ENCODE data around the gene SLC7A1. TPM values are rescaled to one million over a fixed set of nuclear protein-coding genes. Genes with fewer than 3 reads are reported as not detected.

Gene SLC7A1
- total RNA-seq, 2 donors from 2014 or later = 8.6 to 19.5 TPM

DNA sequence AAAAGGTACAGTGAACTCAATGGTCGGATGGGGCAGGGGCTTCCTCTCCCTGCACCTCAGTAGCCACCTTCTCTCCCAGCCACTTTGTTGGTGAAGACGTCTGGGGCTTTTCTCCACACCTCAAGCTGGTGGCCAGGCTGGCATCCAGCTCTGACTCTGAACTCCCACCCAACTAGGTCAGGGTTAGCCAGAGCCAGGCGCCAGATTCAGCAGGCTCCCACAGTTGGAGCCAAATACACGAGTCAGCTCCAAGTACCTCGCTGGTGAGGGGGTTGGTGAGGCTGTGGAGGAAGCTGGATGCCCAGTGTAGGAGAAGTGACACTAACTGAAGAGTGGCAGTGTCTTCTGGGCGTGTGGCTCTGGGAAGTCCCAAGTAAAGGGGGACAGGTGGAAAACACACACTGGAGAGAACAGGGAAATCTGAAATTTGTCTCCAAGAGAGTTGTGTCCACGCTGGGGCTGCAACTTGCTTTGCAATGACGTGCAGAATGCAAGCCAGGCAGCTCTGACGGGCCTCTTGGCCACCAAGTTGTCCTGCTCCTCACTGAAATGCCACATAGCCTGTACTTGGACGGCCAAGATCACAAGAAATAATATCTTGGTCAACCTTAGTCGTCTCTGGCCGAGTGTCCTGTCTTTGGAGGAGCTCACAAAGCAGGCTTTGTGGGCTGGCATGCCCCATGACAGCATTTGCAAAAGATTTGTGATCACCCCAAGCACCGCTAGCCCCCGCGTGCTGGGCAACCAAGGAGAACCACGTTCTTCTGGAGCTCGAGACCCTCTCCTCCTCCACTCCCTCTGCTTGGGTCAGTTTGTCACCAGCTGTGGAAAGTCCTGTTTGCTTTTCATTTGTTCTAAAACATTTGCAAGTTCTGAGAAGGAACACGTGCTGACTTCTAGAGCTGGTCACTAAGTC is 18.1 kb downstream of the SLC7A1 start:
- Histone ChIP-seq H3K27me3 (no peaks in the 10 kb centered on the region), H3K4me3 (no peak overlapping the region), H3K27ac (no peak overlapping the region), H3K36me3 (no peaks in the 10 kb centered on the region), H3K9me3 (no peaks in the 10 kb centered on the region), H3K4me1 (peaks cover 0 to 54% of the 10 kb centered on the region in 2 donors)
- DNase-seq (ENCODE audit: low spot score) = no peak
- TF ChIP-seq, protein P1, sequence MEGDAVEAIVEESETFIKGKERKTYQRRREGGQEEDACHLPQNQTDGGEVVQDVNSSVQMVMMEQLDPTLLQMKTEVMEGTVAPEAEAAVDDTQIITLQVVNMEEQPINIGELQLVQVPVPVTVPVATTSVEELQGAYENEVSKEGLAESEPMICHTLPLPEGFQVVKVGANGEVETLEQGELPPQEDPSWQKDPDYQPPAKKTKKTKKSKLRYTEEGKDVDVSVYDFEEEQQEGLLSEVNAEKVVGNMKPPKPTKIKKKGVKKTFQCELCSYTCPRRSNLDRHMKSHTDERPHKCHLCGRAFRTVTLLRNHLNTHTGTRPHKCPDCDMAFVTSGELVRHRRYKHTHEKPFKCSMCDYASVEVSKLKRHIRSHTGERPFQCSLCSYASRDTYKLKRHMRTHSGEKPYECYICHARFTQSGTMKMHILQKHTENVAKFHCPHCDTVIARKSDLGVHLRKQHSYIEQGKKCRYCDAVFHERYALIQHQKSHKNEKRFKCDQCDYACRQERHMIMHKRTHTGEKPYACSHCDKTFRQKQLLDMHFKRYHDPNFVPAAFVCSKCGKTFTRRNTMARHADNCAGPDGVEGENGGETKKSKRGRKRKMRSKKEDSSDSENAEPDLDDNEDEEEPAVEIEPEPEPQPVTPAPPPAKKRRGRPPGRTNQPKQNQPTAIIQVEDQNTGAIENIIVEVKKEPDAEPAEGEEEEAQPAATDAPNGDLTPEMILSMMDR (IDR thresholded peaks at IDR 0.05) = no peak

DNA sequence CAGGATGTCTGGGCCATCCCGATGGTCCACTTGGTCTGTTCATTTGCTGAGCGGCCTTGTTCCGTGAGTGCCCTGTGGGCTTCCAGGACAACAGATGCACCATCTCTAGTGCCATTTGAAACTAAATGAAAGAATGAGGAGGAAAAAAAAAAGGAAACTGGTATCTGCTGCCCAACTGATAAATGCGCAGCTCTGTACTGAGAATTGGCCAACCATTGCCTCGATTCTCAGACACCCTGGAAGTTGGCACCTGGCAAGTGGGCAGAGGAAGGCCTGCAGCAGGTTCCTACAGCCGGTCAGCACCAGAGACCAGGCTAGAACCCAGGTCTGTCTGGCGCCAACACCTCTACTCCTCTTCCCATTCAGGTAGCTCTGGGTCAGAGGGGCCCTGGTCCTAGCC is 18.9 kb downstream of the SLC7A1 start:
- no peaks in the 10 kb centered on the region for H3K9me3 ChIP-seq
- no peak overlapping the region for H3K27ac ChIP-seq
- no peak overlapping the region for H3K4me3 ChIP-seq
- TF ChIP-seq, protein P1 (IDR thresholded peaks at IDR 0.05) = no peak
- no peak for DNase-seq (ENCODE audit: low spot score)
- H3K27me3 ChIP-seq = no peaks in the 10 kb centered on the region
- no peaks in the 10 kb centered on the region for H3K36me3 ChIP-seq
- H3K4me1 ChIP-seq = peaks cover 0 to 46% of the 10 kb centered on the region in 2 donors

DNA sequence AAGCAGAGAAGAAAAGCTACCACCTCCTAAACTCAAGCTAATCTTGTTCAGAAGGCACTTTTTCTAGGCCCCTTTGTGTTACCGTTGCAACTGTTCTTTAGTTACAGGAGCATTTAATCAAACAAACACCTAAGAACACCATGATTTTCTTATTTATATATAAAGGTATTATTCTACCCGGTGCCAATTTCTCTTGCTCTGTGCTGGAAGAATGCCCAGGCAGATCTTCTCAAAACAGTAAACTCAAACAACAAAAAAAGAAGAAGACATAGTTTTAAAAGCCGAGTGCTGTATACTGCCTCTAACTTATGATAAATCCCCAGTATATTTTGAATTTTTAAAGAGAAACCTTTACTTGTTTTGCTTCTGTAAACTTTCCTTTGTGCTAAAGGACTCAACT is 20.4 kb downstream of the SLC7A1 start:
- Histone ChIP-seq H3K4me1 (peaks cover 0 to 39% of the 10 kb centered on the region in 2 donors), H3K4me3 (no peak overlapping the region)
- TF ChIP-seq, protein P1 (IDR thresholded peaks at IDR 0.05) = no peak

DNA sequence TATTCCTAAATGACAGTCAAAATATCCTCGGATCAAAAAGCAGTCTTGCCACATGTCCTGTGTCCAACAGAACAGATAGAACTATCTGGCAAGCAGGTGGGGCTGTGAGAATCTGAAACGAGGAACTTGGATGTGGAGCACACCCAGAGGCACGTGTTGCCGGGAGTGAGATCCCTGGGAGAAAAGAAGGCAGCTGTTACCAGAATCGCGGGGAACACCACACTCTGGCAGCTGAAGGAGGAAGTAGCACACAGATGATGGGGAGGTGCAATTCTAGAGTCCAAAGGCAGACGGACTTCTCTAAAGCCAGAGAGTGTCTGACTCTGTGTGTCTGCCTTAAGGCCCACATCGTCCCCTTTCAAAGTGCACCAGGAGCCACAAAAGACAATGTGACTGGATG is 22.3 kb downstream of the SLC7A1 start:
- DNase-seq (ENCODE audit: low spot score) = no peak
- Histone ChIP-seq H3K9me3 (no peaks in the 10 kb centered on the region), H3K4me3 (no peak overlapping the region), H3K36me3 (no peaks in the 10 kb centered on the region), H3K27me3 (no peaks in the 10 kb centered on the region), H3K4me1 (peaks cover 0 to 32% of the 10 kb centered on the region in 2 donors), H3K27ac (no peak overlapping the region)
- TF ChIP-seq, protein P1 (IDR thresholded peaks at IDR 0.05) = no peak

More for the DNA sequence above, 20.4 kb downstream of the SLC7A1 start:
- Histone ChIP-seq H3K27ac (no peak overlapping the region), H3K36me3 (no peaks in the 10 kb centered on the region), H3K27me3 (no peaks in the 10 kb centered on the region), H3K9me3 (no peaks in the 10 kb centered on the region)
- DNase-seq (ENCODE audit: low spot score) = no peak

DNA sequence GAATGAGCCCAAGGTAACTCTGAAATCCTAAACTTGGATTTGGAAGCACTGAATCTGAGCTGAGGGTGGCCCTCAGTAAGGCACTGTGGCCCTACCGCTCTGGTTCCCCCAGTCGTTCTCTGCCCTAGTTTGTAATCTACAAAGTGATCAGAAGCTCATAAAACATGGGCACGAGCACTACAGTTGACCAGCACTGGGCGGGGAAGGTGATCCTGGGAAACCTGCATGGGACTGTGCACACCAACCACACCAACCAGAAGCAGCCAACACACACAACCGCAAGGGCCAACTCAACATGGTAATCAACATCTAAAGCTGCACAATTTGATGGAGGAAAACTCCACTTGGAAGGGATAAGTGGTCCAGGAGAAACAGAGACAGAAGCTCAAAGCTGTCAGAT is 22.9 kb downstream of the SLC7A1 start:
- no peaks in the 10 kb centered on the region for H3K36me3 ChIP-seq
- H3K4me3 ChIP-seq = no peak overlapping the region
- H3K27ac ChIP-seq = no peak overlapping the region
- no peaks in the 10 kb centered on the region for H3K9me3 ChIP-seq
- TF ChIP-seq, protein P1 (IDR thresholded peaks at IDR 0.05) = no peak
- peaks cover 0 to 26% of the 10 kb centered on the region in 2 donors for H3K4me1 ChIP-seq
- H3K27me3 ChIP-seq = no peaks in the 10 kb centered on the region
- no peak for DNase-seq (ENCODE audit: low spot score)
